Fibroblast of pulmonary artery (primary cell): Measurements from ENCODE around the gene MTR.

Experiments
- DNase-seq: peaks from one replicate; pipeline ENCODE4 v3.0.0-alpha.2; 2010; ENCODE audit warnings: low read depth
- H3K4me3 ChIP-seq: replicated peaks from 2 replicates; pipeline ENCODE4 v1.5.1; 2011; ENCODE audit warnings: low read depth, mild to moderate bottlenecking, control low read depth, low read length, moderate library complexity
- CTCF ChIP-seq: IDR thresholded peaks from 2 replicates; pipeline ENCODE4 v1.5.1; 2011; ENCODE audit warnings: mild to moderate bottlenecking, control low read depth, low read length, inconsistent platforms; ENCODE audit errors: missing control alignments

MTR gene

DNA sequence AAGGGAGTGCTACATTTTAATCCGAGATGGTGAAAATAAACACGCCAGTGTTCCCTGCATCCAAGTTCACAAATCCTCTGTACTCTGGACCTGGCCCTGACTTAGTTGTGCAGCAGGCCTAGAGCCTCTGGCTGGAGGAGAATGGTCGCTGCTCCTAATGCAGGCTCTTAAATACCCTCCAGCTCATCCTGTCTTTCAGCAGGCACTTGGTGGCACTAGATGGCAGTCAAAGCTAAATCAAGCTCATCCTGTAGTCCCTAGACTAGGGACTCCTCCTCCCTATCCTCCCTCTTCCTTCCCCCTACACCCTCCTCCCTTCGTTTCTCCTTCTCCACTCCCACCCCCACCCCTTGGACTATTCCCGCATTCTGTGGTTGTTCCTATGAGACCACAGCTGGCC is 41.6 kb upstream of the MTR start:
- H3K4me3 ChIP-seq: no peak overlapping the region
- no peak for TF ChIP-seq CTCF
- DNase-seq: peak; percentile 23

GRCh38 chr1:236753964-236754363 is 41.1 kb upstream of the MTR start:
- DNase-seq: no peak
- TF ChIP-seq CTCF: no peak
- no peak overlapping the region for H3K4me3 ChIP-seq

DNA sequence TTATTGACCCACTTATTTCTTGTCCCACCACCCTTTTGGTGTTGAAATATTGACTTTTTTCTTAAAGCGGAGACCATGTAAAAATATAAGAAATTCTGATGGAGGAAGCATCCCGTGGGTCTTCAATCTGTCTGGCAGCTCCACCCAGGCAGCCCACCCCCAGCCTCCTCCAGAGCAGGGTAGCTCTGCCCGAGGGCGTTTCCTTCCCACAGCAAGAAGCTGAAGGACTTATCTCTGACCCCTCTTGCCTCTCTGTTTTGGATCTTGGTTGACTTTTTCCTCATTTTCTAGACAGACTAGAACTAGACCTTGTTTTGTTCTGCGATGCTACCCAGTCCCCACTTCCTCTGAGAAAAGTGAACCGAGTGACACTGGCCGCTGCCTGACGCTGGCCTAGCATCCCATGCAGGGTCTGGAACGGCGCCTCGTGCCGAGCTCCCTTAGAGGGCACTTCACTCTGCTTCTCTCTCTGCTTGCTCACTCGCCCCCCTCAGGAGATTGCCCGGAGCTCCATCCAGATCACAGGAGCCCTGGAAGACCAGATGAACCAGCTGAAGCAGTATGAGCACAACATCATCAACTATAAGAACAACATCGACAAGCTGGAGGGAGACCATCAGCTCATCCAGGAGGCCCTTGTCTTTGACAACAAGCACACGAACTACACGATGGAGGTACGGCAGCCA is 40.4 kb upstream of the MTR start:
- H3K4me3 ChIP-seq: no peak overlapping the region
- no peak for TF ChIP-seq CTCF
- DNase-seq: no peak

GRCh38 chr1:236757640-236758039 is 37.5 kb upstream of the MTR start:
- no peak for TF ChIP-seq CTCF
- no peak overlapping the region for H3K4me3 ChIP-seq
- DNase-seq: no peak

GRCh38 chr1:236759252-236759859 is 35.7 kb upstream of the MTR start:
- no peak overlapping the region for H3K4me3 ChIP-seq
- peak; percentile 64 for DNase-seq
- TF ChIP-seq CTCF: peak; percentile 76

DNA sequence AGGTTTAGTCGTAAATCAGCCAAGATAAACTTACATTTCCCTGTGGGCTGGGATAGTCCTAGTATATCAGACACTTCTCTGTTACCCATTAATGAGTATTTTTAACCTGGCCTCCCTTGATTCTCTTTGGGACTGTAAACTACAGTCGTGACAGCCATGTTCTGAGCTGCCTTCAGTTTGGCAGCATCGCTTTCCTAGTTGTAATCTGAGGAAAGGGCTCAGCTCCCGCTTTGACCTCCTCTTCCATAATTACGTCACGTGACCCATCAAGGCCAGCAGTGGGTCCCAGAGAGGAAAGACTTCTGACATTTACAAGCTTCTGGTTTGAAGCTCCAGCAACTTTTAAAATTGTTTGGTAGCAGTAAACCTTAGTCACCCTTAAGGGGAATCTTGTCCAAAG is 34.6 kb upstream of the MTR start:
- TF ChIP-seq CTCF: no peak
- no peak for DNase-seq
- no peak overlapping the region for H3K4me3 ChIP-seq

- DNase-seq: no peak
- no peak overlapping the region for H3K4me3 ChIP-seq
- no peak for TF ChIP-seq CTCF
Measured at GRCh38 chr1:236760986-236761385, 34.1 kb upstream of the MTR start.
